Measurements from ENCODE around the gene ARHGAP12.

- TF ChIP-seq POLR2A (IDR thresholded peaks at IDR 0.05; ENCODE audit: low read length) (no peak), GATA1 (IDR thresholded peaks at IDR 0.05; ENCODE audit: low read depth, low read length) (no peak)
Observed at GRCh38 chr10:31912898-31913850, 15.5 kb downstream of the ARHGAP12 start.
